Fibroblast of lung (primary cell): ENCODE data around the gene MAP3K19.

Source experiments
- CTCF ChIP-seq, 2 donors: IDR thresholded peaks in 1 of 2; conservative IDR thresholded peaks in 1 of 2; 1 replicate in 1 of 2; 2 replicates in 1 of 2; pipeline ENCODE4 v1.5.1; 2011 to 2012; ENCODE audit warnings: low read length in 2 of 2, control low read depth in 1 of 2, inconsistent platforms in 1 of 2, low read depth in 1 of 2, mild to moderate bottlenecking in 1 of 2
- EZH2 ChIP-seq: IDR thresholded peaks from 2 replicates; pipeline ENCODE4 v1.5.1; 2012; ENCODE audit warnings: low read length, control low read depth, mild to moderate bottlenecking; ENCODE audit errors: missing control alignments

- TF ChIP-seq CTCF (conservative IDR thresholded peaks at IDR 0.05 in 1 of 2, IDR thresholded peaks at IDR 0.05 in 1 of 2; ENCODE audit: low read depth in 1 of 2, low read length in 2 of 2) (no peak), EZH2 (no peak)
Measured at GRCh38 chr2:135011633-135012032, 35.6 kb downstream of the MAP3K19 start.
